PFSK-1 (cell line): ENCODE results near the gene TIAM1.

Source experiments
- FOXP2 ChIP-seq: optimal IDR thresholded peaks from 2 replicates; pipeline ENCODE3; 2011; ENCODE audit warnings: borderline replicate concordance, control low read depth, inconsistent platforms; ENCODE audit not compliant: insufficient read depth; ENCODE audit errors: extremely low read length, extremely low read depth
- POLR2AphosphoS5 ChIP-seq: IDR thresholded peaks from 2 replicates; pipeline ENCODE4 v1.6.1; 2012; ENCODE audit warnings: low read depth, mild to moderate bottlenecking, control low read depth, low read length, moderate library complexity
- SIN3A ChIP-seq: IDR thresholded peaks from 2 replicates; pipeline ENCODE4 v1.6.1; 2012; ENCODE audit warnings: mild to moderate bottlenecking, low read length, moderate library complexity, borderline replicate concordance; ENCODE audit not compliant: insufficient read depth
- TAF1 ChIP-seq: IDR thresholded peaks from 2 replicates; pipeline ENCODE4 v1.6.1; 2012; ENCODE audit warnings: low read length, control low read depth, borderline replicate concordance; ENCODE audit not compliant: insufficient read depth
- TF ChIP-seq, protein P1 (sequence below), 2 experiments: IDR thresholded peaks; 2 replicates each; pipeline versions ENCODE4 v1.6.1 to v1.8.0; 2011 to 2012; ENCODE audit warnings: low read depth in 2 of 2, low read length in 2 of 2, control low read depth in 1 of 2, inconsistent platforms in 1 of 2, mild to moderate bottlenecking in 1 of 2, moderate library complexity in 1 of 2; ENCODE audit not compliant: insufficient read depth in 1 of 2

TIAM1 gene

DNA sequence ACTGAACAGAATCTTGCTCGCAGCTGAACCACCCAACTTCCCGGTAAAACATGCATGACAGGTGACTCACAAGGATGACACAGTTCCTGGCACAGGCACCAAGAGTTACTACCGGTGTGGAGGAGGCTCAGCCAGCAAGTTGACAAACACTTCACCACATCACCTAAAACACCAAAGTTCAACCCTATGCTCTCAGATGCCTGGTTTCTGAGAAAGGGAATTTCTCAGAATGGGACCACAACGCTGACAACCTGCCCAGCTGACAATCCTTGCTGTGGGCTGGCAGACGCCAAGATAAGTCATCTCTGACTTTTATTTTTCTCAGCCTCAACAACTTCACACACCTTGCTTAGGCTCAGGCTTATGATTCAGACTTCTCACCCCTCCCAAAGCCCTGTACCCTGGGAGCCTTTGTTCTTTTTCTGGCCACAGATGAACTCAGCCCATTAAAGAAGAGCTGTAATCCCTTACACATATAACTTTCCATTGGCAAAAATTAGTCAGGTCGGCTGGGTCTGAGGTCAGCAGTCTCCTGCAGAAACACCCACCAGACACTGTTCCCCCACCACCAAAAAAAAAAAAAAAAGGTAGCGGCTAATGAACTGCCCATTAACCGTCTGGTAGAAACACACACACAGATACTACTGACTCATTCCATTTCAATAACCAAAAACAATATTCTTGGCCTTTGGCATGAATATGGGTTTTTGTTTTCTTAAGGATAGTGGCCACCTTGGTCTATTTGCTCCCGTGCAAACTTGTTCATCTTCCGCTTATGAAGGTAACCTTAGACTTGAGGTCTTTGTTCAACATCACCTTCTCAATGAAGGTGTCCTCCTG is 10.8 kb upstream of the TIAM1 start:
- TF ChIP-seq, protein P1, sequence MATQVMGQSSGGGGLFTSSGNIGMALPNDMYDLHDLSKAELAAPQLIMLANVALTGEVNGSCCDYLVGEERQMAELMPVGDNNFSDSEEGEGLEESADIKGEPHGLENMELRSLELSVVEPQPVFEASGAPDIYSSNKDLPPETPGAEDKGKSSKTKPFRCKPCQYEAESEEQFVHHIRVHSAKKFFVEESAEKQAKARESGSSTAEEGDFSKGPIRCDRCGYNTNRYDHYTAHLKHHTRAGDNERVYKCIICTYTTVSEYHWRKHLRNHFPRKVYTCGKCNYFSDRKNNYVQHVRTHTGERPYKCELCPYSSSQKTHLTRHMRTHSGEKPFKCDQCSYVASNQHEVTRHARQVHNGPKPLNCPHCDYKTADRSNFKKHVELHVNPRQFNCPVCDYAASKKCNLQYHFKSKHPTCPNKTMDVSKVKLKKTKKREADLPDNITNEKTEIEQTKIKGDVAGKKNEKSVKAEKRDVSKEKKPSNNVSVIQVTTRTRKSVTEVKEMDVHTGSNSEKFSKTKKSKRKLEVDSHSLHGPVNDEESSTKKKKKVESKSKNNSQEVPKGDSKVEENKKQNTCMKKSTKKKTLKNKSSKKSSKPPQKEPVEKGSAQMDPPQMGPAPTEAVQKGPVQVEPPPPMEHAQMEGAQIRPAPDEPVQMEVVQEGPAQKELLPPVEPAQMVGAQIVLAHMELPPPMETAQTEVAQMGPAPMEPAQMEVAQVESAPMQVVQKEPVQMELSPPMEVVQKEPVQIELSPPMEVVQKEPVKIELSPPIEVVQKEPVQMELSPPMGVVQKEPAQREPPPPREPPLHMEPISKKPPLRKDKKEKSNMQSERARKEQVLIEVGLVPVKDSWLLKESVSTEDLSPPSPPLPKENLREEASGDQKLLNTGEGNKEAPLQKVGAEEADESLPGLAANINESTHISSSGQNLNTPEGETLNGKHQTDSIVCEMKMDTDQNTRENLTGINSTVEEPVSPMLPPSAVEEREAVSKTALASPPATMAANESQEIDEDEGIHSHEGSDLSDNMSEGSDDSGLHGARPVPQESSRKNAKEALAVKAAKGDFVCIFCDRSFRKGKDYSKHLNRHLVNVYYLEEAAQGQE (IDR thresholded peaks at IDR 0.05; ENCODE audit: insufficient read depth in 1 of 2, low read depth in 2 of 2, low read length in 2 of 2), result no peak
- peak; percentile 85 for TF ChIP-seq FOXP2

DNA sequence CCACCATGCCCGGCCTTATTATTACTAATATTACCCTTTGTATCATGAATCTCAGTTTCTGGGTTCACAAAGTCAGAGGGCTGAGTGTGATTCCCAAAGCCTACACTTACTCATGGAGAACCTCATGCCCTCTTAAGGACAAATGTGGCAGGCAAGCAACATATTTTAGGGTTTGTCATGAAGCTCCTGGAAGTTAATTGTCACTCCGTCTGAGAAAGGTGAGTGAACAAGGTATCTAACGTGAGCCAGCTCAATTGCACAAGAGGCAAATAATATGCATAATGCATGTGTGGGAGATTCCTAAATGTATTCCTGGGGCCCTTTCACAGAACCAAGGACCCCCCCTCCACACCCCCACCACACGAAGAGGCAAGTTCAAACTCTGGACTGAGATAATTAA is 10.1 kb upstream of the TIAM1 start:
- TF ChIP-seq FOXP2, result no peak
- TF ChIP-seq, protein P1 (IDR thresholded peaks at IDR 0.05; ENCODE audit: insufficient read depth in 1 of 2, low read depth in 2 of 2, low read length in 2 of 2), result no peak
- TF ChIP-seq POLR2AphosphoS5, result no peak
- no peak for TF ChIP-seq SIN3A
- no peak for TF ChIP-seq TAF1

- TF ChIP-seq, protein P1 (IDR thresholded peaks at IDR 0.05; ENCODE audit: insufficient read depth in 1 of 2, low read depth in 2 of 2, low read length in 2 of 2), result no peak
- no peak for TF ChIP-seq POLR2AphosphoS5
These were observed 8.8 kb upstream of the TIAM1 start for GRCh38 chr21:31352836-31353235.

DNA sequence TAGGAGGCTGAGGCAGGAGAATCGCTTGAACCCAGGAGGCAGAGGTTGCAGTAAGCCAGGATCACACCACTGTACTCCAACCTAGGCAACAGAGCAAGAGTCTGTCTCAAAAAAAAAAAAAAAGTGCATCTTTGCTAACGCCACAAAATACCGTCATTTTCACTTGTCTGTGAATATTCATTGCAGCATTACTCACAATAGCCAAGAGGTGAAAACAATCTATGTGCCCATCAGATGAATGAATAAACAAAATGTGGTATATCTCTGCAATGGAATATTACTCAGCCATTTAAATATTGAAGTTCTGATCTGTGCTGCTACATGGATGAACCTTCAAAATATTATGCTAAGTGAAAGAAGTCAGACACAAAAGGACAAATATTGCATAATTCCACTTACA is 7.9 kb upstream of the TIAM1 start:
- no peak for TF ChIP-seq FOXP2

- TF ChIP-seq, protein P1 (IDR thresholded peaks at IDR 0.05; ENCODE audit: insufficient read depth in 1 of 2, low read depth in 2 of 2, low read length in 2 of 2), result 0 out of 4 replicates have a peak, but pooled peaks of 1 of the 2 experiments have one; percentile 28
- TF ChIP-seq POLR2AphosphoS5, result no peak
- TF ChIP-seq FOXP2, result peak; percentile 61
These were observed 7.4 kb upstream of the TIAM1 start for GRCh38 chr21:31351438-31351837.
